ENCODE measurements around the gene NRCAM. TPM values are rescaled to one million over a fixed set of nuclear protein-coding genes. Genes with fewer than 3 reads are reported as not detected.

NRCAM gene
- total RNA-seq, 1 experiment from 2014 or later: 0.38 TPM

DNA sequence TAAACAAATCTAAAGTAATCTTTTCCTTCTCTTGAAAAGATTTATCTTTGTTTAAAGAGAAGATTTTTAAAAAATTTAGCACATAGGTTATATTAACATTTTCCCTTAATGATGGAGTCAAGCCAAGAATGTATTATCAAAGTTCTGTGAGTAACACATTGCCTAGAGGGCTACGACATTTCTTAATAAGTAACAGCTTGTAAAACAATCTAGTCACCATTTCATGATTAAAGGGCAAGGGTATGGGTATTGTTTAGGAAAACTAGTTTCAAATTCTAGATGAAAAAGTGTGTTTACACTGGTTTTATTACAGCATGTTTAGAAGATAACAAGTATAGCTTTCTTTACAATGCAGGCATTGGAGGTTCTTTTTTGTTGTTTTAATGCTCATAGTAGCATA lies 297.5 kb downstream of the NRCAM start:
- Histone ChIP-seq H3K4me3 (ENCODE audit: insufficient read depth, low read depth, low read length) (no peak overlapping the region), H3K27me3 (ENCODE audit: control insufficient read depth, insufficient read depth, low read length) (no peaks in the 10 kb centered on the region), H3K36me3 (replicated peaks; ENCODE audit: control insufficient read depth, insufficient read depth, low read length) (no peaks in the 10 kb centered on the region)
- DNase-seq: no peak

DNA sequence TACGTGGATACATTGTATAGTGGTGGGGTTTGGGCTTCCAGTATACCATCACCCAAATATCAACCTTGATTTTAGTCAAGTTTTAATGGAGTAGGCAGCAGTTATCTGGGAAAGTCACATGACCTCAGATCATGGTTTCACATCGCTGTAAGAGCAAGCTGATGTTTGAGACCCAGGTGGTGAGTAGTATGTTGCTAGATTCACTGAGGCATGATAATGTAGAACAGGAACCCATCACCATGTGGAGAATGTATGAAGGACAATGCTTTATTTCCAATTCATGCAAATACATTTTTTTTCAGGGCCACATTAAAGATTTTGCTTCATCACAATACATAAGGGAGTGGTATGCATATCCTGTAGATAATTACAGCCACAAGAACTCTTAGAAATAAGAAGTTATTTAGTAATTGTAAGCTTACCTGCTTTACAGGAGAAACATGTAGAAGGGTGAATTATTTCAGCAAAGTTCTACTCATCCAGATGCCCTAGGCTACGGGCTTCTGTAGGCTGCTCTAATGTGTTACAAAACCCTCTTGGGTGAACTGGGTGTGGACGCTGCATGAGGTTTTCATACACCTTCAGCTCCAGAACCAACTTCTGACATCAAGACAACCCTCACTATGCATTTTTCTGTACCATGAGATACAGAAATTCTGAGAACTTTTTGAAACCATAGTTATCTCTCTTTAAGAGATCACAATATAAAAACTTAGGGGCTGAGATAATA lies 298.5 kb downstream of the NRCAM start:
- H3K36me3 ChIP-seq (replicated peaks; ENCODE audit: control insufficient read depth, insufficient read depth, low read length): no peaks in the 10 kb centered on the region
- no peaks in the 10 kb centered on the region for H3K27me3 ChIP-seq (ENCODE audit: control insufficient read depth, insufficient read depth, low read length)
- no peak for DNase-seq
- no peak overlapping the region for H3K4me3 ChIP-seq (ENCODE audit: insufficient read depth, low read depth, low read length)

DNA sequence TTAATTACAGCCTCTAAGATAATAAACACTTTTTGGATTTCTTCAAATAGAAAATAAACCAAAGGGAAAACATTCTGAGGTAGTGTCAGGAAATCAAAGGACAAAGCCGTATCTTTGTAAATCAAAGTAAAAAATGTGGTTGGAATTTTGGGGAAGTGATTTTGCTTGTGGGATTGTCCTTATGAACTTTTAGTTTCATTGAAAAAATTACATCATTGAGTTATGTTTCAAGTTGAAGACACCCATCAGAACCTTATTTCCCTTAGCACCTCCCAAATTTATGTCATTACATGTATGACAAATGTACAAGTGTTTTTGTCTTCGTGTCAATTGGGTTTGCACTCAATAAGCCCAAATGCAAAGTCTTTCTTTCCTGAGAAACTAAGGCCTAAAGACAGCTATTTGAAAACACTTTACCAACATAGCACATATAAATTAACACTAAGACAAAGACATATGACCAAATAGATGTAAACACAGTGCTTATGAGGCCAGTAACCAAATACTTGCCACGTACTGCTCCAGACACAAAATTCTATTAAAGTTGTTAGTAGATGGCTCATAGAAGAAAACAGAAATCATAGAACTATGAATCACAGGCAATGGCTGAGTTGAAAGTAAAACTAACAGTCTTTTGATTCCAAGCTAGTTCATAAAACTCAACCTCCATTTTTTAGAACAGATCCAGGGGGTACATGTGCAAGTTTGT lies 299.2 kb downstream of the NRCAM start:
- no peak overlapping the region for H3K4me3 ChIP-seq (ENCODE audit: insufficient read depth, low read depth, low read length)
- H3K27me3 ChIP-seq (ENCODE audit: control insufficient read depth, insufficient read depth, low read length): no peaks in the 10 kb centered on the region
- H3K36me3 ChIP-seq (replicated peaks; ENCODE audit: control insufficient read depth, insufficient read depth, low read length): no peaks in the 10 kb centered on the region

GRCh38 chr7:108152198-108152597 lies 304.0 kb downstream of the NRCAM start:
- Histone ChIP-seq H3K27me3 (ENCODE audit: control insufficient read depth, insufficient read depth, low read length) (no peaks in the 10 kb centered on the region), H3K36me3 (replicated peaks; ENCODE audit: control insufficient read depth, insufficient read depth, low read length) (no peaks in the 10 kb centered on the region), H3K4me3 (ENCODE audit: insufficient read depth, low read depth, low read length) (no peak overlapping the region)
- DNase-seq: no peak

More for the DNA sequence above, 299.2 kb downstream of the NRCAM start:
- no peak for DNase-seq

GRCh38 chr7:108149908-108150307 lies 306.3 kb downstream of the NRCAM start:
- Histone ChIP-seq H3K4me3 (ENCODE audit: insufficient read depth, low read depth, low read length) (no peak overlapping the region), H3K27me3 (ENCODE audit: control insufficient read depth, insufficient read depth, low read length) (no peaks in the 10 kb centered on the region), H3K36me3 (replicated peaks; ENCODE audit: control insufficient read depth, insufficient read depth, low read length) (no peaks in the 10 kb centered on the region)
- DNase-seq: no peak

DNA sequence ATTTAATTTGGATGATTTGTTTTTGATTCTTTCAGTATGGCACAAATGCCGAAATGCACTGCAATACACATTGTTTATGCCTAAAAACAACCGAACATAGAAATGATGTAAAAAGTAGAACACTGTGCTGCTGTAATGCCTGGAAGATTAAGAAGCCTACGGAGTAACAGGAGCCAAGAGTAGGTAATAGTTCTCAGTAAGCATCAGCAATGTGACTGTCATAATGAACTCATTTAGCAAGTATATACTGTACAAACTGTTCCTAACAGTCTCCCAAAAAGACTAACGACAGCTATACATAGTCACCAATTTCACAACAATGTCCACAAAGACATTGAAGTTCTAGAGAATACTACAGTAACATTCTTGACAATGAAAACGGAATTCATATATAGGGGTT lies 307.1 kb downstream of the NRCAM start:
- no peaks in the 10 kb centered on the region for H3K27me3 ChIP-seq (ENCODE audit: control insufficient read depth, insufficient read depth, low read length)
- H3K36me3 ChIP-seq (replicated peaks; ENCODE audit: control insufficient read depth, insufficient read depth, low read length): no peaks in the 10 kb centered on the region
- no peak for DNase-seq
- H3K4me3 ChIP-seq (ENCODE audit: insufficient read depth, low read depth, low read length): no peak overlapping the region

DNA sequence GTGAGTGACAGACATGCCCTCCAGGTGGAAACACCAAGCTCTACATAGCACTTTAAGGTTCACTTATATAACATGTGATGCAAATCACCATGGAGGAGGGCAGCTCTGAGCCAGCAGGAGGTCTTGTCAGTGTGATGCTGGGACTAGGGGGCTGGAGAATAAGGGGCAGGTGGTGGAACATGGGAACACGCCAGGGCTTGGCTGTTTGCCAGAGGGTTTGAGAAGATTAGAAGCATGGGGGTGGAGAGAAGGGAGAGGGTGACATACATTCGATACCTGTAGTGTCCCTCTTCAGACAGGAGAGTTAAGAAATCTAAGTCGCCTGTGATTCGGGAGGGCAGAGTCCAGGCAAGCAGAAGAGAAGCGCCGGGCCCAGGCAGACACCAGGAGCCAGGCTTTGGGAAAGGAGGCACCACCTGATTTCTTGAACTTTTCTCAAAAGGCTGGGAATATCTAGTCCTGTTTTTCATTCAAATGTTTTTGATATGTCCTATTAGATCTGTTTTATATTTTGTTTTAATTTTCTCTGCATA lies 309.1 kb downstream of the NRCAM start:
- no peak for DNase-seq
- no peaks in the 10 kb centered on the region for H3K27me3 ChIP-seq (ENCODE audit: control insufficient read depth, insufficient read depth, low read length)
- H3K36me3 ChIP-seq (replicated peaks; ENCODE audit: control insufficient read depth, insufficient read depth, low read length): no peaks in the 10 kb centered on the region
- H3K4me3 ChIP-seq (ENCODE audit: insufficient read depth, low read depth, low read length): no peak overlapping the region

GRCh38 chr7:108146070-108146842 lies 310.0 kb downstream of the NRCAM start:
- DNase-seq: peak; percentile 23
- H3K4me3 ChIP-seq (ENCODE audit: insufficient read depth, low read depth, low read length): peak overlapping the region; percentile 23
- no peaks in the 10 kb centered on the region for H3K36me3 ChIP-seq (replicated peaks; ENCODE audit: control insufficient read depth, insufficient read depth, low read length)
- no peaks in the 10 kb centered on the region for H3K27me3 ChIP-seq (ENCODE audit: control insufficient read depth, insufficient read depth, low read length)

GRCh38 chr7:108145401-108145800 lies 310.8 kb downstream of the NRCAM start:
- no peaks in the 10 kb centered on the region for H3K36me3 ChIP-seq (replicated peaks; ENCODE audit: control insufficient read depth, insufficient read depth, low read length)
- peak overlapping the region; percentile 9; the same call in 1 of the 2 replicates for H3K4me3 ChIP-seq (ENCODE audit: insufficient read depth, low read depth, low read length)
- peak; percentile 21 for DNase-seq
- no peaks in the 10 kb centered on the region for H3K27me3 ChIP-seq (ENCODE audit: control insufficient read depth, insufficient read depth, low read length)

GRCh38 chr7:108144931-108145330 lies 311.3 kb downstream of the NRCAM start:
- no peaks in the 10 kb centered on the region for H3K27me3 ChIP-seq (ENCODE audit: control insufficient read depth, insufficient read depth, low read length)
- H3K4me3 ChIP-seq (ENCODE audit: insufficient read depth, low read depth, low read length): no peak overlapping the region
- H3K36me3 ChIP-seq (replicated peaks; ENCODE audit: control insufficient read depth, insufficient read depth, low read length): no peaks in the 10 kb centered on the region
- DNase-seq: no peak

DNA sequence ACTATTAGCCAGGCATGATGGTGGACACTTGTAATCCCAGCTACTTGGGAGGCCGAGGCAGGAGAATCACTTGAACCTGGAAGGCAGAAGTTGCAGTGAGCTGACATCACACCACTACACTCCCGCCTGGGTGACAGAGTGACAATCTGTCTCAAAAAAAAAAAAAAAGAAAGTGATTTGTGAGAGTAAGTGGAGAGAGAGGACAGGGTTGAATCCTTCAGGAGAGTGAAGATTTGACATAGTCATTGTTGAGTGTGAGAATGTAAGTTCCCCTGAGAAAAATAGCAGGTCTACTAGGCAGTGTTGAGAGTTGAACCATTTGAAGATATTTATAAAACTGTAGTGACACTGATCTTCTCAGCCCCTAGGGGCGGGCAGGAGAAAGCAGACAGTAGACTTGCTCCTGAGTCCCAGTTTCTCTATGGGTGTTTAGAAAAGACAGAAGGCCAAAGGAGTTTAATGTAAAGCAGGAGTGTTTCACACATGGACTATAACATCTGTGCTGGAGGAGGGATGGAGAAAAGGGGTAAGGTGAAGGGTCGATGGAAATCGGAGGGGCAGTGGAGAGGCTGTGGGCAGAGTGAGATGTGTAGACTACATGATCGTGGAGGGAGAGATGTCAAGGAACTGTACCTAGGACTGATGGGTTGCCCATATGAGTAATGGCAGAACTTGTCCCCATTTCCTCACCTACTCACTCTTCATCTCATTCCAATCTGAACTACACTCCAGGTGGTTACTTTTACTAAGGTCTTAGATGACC lies 312.4 kb downstream of the NRCAM start:
- no peaks in the 10 kb centered on the region for H3K27me3 ChIP-seq (ENCODE audit: control insufficient read depth, insufficient read depth, low read length)
- H3K4me3 ChIP-seq (ENCODE audit: insufficient read depth, low read depth, low read length): no peak overlapping the region
- no peak for DNase-seq
- no peaks in the 10 kb centered on the region for H3K36me3 ChIP-seq (replicated peaks; ENCODE audit: control insufficient read depth, insufficient read depth, low read length)

- no peak for DNase-seq
- Histone ChIP-seq H3K36me3 (replicated peaks; ENCODE audit: control insufficient read depth, insufficient read depth, low read length) (no peaks in the 10 kb centered on the region), H3K27me3 (ENCODE audit: control insufficient read depth, insufficient read depth, low read length) (no peaks in the 10 kb centered on the region), H3K4me3 (ENCODE audit: insufficient read depth, low read depth, low read length) (no peak overlapping the region)
Measured at GRCh38 chr7:108142675-108143259, 313.5 kb downstream of the NRCAM start.

- DNase-seq: no peak
- H3K4me3 ChIP-seq (ENCODE audit: insufficient read depth, low read depth, low read length): no peak overlapping the region
- no peaks in the 10 kb centered on the region for H3K36me3 ChIP-seq (replicated peaks; ENCODE audit: control insufficient read depth, insufficient read depth, low read length)
- no peaks in the 10 kb centered on the region for H3K27me3 ChIP-seq (ENCODE audit: control insufficient read depth, insufficient read depth, low read length)
Measured at GRCh38 chr7:108142180-108142579, 314.1 kb downstream of the NRCAM start.

GRCh38 chr7:108140671-108141070 lies 315.6 kb downstream of the NRCAM start:
- DNase-seq: no peak
- Histone ChIP-seq H3K4me3 (ENCODE audit: insufficient read depth, low read depth, low read length) (no peak overlapping the region), H3K36me3 (replicated peaks; ENCODE audit: control insufficient read depth, insufficient read depth, low read length) (no peaks in the 10 kb centered on the region), H3K27me3 (ENCODE audit: control insufficient read depth, insufficient read depth, low read length) (no peaks in the 10 kb centered on the region)
